RWPE2 (cell line): ENCODE results near the gene AKR1C3.

Experiments
- ATAC-seq: fragments of 200-7000 bp; cut with Tn5 transposase; 3 replicates; pipeline ENCODE4 v1.9.1; 2021; ENCODE audit warnings: low read depth
- DNase-seq: peaks from one replicate; pipeline ENCODE4 v3.0.0-alpha.2; 2020; ENCODE audit warnings: low spot score
- H3K27ac ChIP-seq: fragments of 450-650 bp; 2 replicates; pipeline ENCODE4 v1.5.1; 2017; ENCODE audit warnings: mild to moderate bottlenecking; ENCODE audit not compliant: poor library complexity, severe bottlenecking
- H3K27me3 ChIP-seq: fragments of 250-450 bp; sonication (Bioruptor Pico); 2 replicates; pipeline ENCODE4 v1.5.1; 2021; ENCODE audit warnings: mild to moderate bottlenecking, moderate library complexity; ENCODE audit not compliant: insufficient read depth, poor library complexity, severe bottlenecking
- H3K36me3 ChIP-seq: fragments of 250-450 bp; sonication (Bioruptor Pico); 2 replicates; pipeline ENCODE4 v1.5.1; 2020; ENCODE audit warnings: low read depth, mild to moderate bottlenecking, moderate library complexity
- H3K4me1 ChIP-seq: fragments of 250-450 bp; sonication (Bioruptor Pico); 2 replicates; pipeline ENCODE4 v1.5.1; 2021; ENCODE audit warnings: mild to moderate bottlenecking, moderate library complexity; ENCODE audit not compliant: insufficient read depth, poor library complexity, severe bottlenecking
- H3K4me3 ChIP-seq: fragments of 250-450 bp; sonication (Bioruptor Pico); 2 replicates; pipeline ENCODE4 v1.5.1; 2021; ENCODE audit warnings: mild to moderate bottlenecking, moderate library complexity; ENCODE audit not compliant: severe bottlenecking
- H3K9me3 ChIP-seq: fragments of 250-450 bp; sonication (Bioruptor Pico); 2 replicates; pipeline ENCODE4 v1.5.1; 2021; ENCODE audit warnings: mild to moderate bottlenecking, moderate library complexity; ENCODE audit not compliant: severe bottlenecking
- TF ChIP-seq, protein P1 (sequence below): fragments of 450-650 bp; IDR thresholded peaks from one replicate; pipeline ENCODE4 v1.5.1; 2017; ENCODE audit warnings: mild to moderate bottlenecking, moderate library complexity; ENCODE audit not compliant: poor library complexity, severe bottlenecking

The AKR1C3 gene

DNA sequence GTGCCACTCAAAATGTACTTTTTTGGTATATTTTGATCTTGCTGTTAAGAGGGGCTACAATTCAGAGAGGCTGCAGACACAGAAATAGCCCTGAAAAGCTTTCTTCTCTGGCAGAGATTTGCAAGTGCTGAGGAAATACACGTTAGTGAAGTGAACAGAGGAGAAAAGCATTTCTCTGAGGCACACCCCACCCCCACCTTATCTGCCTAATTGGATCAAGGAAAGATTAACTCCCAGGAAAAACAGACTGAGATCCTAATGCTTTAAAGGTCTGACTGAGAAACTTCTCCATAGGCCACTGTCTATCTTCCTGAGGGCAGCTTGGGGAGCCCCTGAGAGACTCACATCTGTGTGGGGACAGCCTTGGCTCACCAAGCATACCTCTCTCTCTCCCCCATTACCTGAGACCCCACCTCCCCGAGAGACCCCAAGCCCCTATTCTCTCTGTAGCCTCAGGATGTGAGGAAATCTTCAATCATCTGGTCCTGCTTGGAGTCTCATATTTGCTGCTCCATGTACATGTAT lies 14.8 kb upstream of the AKR1C3 start:
- no peaks in the 10 kb centered on the region for H3K27me3 ChIP-seq
- TF ChIP-seq, protein P1, sequence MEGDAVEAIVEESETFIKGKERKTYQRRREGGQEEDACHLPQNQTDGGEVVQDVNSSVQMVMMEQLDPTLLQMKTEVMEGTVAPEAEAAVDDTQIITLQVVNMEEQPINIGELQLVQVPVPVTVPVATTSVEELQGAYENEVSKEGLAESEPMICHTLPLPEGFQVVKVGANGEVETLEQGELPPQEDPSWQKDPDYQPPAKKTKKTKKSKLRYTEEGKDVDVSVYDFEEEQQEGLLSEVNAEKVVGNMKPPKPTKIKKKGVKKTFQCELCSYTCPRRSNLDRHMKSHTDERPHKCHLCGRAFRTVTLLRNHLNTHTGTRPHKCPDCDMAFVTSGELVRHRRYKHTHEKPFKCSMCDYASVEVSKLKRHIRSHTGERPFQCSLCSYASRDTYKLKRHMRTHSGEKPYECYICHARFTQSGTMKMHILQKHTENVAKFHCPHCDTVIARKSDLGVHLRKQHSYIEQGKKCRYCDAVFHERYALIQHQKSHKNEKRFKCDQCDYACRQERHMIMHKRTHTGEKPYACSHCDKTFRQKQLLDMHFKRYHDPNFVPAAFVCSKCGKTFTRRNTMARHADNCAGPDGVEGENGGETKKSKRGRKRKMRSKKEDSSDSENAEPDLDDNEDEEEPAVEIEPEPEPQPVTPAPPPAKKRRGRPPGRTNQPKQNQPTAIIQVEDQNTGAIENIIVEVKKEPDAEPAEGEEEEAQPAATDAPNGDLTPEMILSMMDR, result no peak
- no peak overlapping the region for H3K27ac ChIP-seq
- H3K36me3 ChIP-seq, result no peaks in the 10 kb centered on the region
- H3K4me3 ChIP-seq, result no peak overlapping the region
- peaks cover 5% of the 10 kb centered on the region for H3K4me1 ChIP-seq
- no peaks in the 10 kb centered on the region for H3K9me3 ChIP-seq
- DNase-seq, result no peak
- no peak for ATAC-seq

DNA sequence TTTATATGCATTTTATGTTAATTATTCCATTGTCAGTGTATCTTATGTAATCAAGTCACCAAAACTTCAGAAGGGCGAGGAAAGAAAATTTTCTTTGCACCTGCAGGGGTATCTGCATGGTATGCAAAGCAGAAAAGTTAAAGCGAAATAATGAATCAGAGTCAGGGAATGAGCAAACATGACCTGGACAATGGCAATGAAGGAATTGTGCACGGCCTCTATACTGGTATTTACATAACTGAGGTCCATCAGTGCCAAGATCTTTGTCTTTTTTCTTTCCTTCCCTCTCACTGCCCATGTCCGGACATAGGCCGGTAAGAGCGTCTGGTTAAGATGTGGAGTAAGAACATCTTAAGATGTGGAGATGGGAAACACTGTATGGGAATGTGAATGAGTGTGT lies 14.4 kb upstream of the AKR1C3 start:
- no peaks in the 10 kb centered on the region for H3K27me3 ChIP-seq
- TF ChIP-seq, protein P1, result no peak
- ATAC-seq, result no peak
- peaks cover 5% of the 10 kb centered on the region for H3K4me1 ChIP-seq
- H3K36me3 ChIP-seq, result no peaks in the 10 kb centered on the region
- no peak overlapping the region for H3K4me3 ChIP-seq
- no peaks in the 10 kb centered on the region for H3K9me3 ChIP-seq
- H3K27ac ChIP-seq, result no peak overlapping the region
- no peak for DNase-seq

DNA sequence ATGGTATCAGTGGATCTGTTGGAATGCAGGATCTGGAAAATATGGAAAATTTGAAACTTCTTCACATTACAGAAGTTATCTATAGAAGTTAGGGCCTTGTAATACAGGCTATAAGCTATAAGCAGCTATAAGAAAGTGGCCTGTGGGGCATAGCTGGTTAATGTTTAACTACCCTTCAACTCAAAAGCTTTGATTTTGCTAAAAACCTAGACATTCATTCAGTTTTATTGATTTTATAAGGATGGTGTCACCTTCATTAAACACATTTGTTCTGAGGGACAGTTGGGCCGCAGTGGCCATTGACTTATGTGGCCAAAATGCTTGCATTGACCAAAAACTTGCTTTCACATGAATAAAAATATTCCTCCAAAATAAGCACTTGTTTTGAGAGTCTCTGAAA lies 13.1 kb upstream of the AKR1C3 start:
- H3K36me3 ChIP-seq, result no peaks in the 10 kb centered on the region
- TF ChIP-seq, protein P1, result no peak
- no peak for ATAC-seq
- H3K27me3 ChIP-seq, result no peaks in the 10 kb centered on the region
- no peak overlapping the region for H3K27ac ChIP-seq
- H3K4me1 ChIP-seq, result peaks cover 5% of the 10 kb centered on the region
- H3K4me3 ChIP-seq, result no peak overlapping the region
- DNase-seq, result no peak
- H3K9me3 ChIP-seq, result no peaks in the 10 kb centered on the region

DNA sequence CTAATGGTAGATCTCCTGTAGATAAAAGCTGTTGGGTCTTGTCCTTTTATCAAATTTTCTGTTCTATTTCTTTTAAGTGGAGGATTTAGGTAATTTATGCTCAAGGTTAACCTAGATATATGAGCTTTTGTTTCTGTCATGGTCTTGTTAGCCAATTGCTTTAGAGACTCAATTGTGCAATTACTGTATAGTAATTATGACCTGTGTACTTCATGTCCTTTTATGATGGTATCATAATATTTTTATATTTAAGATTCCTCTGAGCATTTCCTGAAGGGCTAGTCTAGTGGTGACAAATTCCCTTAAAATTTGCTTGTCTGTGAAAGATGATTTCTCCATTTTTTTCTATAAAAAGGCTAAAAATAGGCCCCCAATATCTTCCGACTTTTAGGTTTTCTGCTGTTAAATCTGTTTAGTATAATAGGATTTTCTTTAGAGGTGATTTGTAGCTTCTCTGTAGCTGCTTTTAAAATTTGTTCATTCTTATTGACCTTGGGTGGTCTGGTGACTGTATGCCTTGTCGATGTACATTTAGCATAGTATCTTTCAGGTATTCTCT lies 5.4 kb upstream of the AKR1C3 start:
- DNase-seq (no peak), ATAC-seq (no peak)
- no peaks in the 10 kb centered on the region for H3K9me3 ChIP-seq
- H3K4me3 ChIP-seq, result no peak overlapping the region
- H3K4me1 ChIP-seq, result no peaks in the 10 kb centered on the region
- no peak overlapping the region for H3K27ac ChIP-seq
- H3K27me3 ChIP-seq, result no peaks in the 10 kb centered on the region
- no peaks in the 10 kb centered on the region for H3K36me3 ChIP-seq
- TF ChIP-seq, protein P1, result no peak

DNA sequence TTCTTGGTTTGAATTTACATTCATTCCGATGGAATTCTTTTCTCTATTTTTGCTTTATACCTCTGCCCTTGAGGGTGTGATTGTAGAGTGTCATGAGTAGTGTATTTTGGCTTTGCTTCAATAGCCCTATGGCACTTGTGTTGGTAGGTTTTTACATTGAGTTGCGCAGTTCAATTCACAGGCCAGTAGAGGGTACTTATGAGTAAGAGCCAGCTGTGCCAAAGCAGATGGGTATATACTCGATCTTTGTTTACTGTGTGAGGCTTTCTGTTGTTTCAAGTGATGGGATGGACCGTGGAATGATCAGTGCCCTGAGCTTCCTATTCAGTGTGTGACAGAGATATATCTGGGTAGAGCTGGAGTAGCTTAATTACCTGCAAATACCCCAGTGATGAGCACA lies 4.3 kb upstream of the AKR1C3 start:
- no peak overlapping the region for H3K4me3 ChIP-seq
- TF ChIP-seq, protein P1, result peak; percentile 29
- no peaks in the 10 kb centered on the region for H3K36me3 ChIP-seq
- no peaks in the 10 kb centered on the region for H3K4me1 ChIP-seq
- ATAC-seq (no peak), DNase-seq (no peak)
- no peaks in the 10 kb centered on the region for H3K9me3 ChIP-seq
- no peak overlapping the region for H3K27ac ChIP-seq
- H3K27me3 ChIP-seq, result no peaks in the 10 kb centered on the region
